ENCODE data around the gene NUBPL. TPM values are rescaled to one million over a fixed set of nuclear protein-coding genes. Genes with fewer than 3 reads are reported as not detected.

The NUBPL gene
- polyA plus RNA-seq, 1 of the 3 experiments (the other 2 are of a cell fraction) = 4.0 TPM

GRCh38 chr14:31886156-31886835 lies 325.1 kb downstream of the NUBPL start:
- H3K27me3 ChIP-seq (ENCODE audit: insufficient read depth) = peaks cover 5% of the 10 kb centered on the region; the same call in 1 of the 2 replicates
- ChIA-PET CTCF (no interaction called here), POLR2A (no interaction called here)
- H3K4me3 ChIP-seq (ENCODE audit: low read depth in 2 of 2, low read length in 1 of 2) = no peak overlapping the region
- peaks cover 0 to 4% of the 10 kb centered on the region in 2 experiments; a peak in 1 of 4 replicates for H3K4me1 ChIP-seq (ENCODE audit: control insufficient read depth in 1 of 2, insufficient read depth in 2 of 2, low read depth in 1 of 2, low read length in 1 of 2)
- no peak overlapping the region for H3K27ac ChIP-seq (ENCODE audit: low read depth in 2 of 2, low read length in 1 of 2)
- no peaks in the 10 kb centered on the region for H3K79me2 ChIP-seq (ENCODE audit: insufficient read depth)
- H3K9ac ChIP-seq = no peak overlapping the region
- no peaks in the 10 kb centered on the region for H4K20me1 ChIP-seq (ENCODE audit: insufficient read depth)
- DNase-seq = no peak
- WGBS (ENCODE audit: low lambda C conversion rate) = 78% methylated on average over 3 of the region's 3 CpGs
- H3K9me3 ChIP-seq = no peaks in the 10 kb centered on the region
- H3K36me3 ChIP-seq (replicated peaks in 1 of 2; ENCODE audit: control insufficient read depth in 1 of 2, insufficient read depth in 2 of 2, low read length in 1 of 2) = no peaks in the 10 kb centered on the region
- TF ChIP-seq ELF1 (IDR thresholded peaks at IDR 0.05) = no peak
- no peak for TF ChIP-seq CTCF (IDR thresholded peaks at IDR 0.05)
- TF ChIP-seq RFX5 (IDR thresholded peaks at IDR 0.05; ENCODE audit: low read length) = no peak
- TF ChIP-seq FOSL2 (IDR thresholded peaks at IDR 0.05; ENCODE audit: borderline replicate concordance, low read depth) = no peak
- no peak for TF ChIP-seq EP300 (IDR thresholded peaks at IDR 0.05; ENCODE audit: borderline replicate concordance in 1 of 2, low read depth in 1 of 2, low read length in 1 of 2)
- TF ChIP-seq MEF2A (IDR thresholded peaks at IDR 0.05; ENCODE audit: borderline replicate concordance, low read depth) = no peak
- TF ChIP-seq, protein P1, sequence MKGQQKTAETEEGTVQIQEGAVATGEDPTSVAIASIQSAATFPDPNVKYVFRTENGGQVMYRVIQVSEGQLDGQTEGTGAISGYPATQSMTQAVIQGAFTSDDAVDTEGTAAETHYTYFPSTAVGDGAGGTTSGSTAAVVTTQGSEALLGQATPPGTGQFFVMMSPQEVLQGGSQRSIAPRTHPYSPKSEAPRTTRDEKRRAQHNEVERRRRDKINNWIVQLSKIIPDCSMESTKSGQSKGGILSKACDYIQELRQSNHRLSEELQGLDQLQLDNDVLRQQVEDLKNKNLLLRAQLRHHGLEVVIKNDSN (IDR thresholded peaks at IDR 0.05; ENCODE audit: borderline replicate concordance, low read depth) = no peak
- TF ChIP-seq ZBTB33 (IDR thresholded peaks at IDR 0.05; ENCODE audit: borderline replicate concordance, low read depth) = no peak
- no peak for TF ChIP-seq FOXM1 (IDR thresholded peaks at IDR 0.05; ENCODE audit: low read depth)
- TF ChIP-seq GATA2 (CRISPR knock-in tag; IDR thresholded peaks at IDR 0.05) = no peak
- TF ChIP-seq NRF1 (IDR thresholded peaks at IDR 0.05; ENCODE audit: low read depth, low read length) = no peak
- TF ChIP-seq JUND (IDR thresholded peaks at IDR 0.05) = no peak
- TF ChIP-seq RXRA (IDR thresholded peaks at IDR 0.05; ENCODE audit: borderline replicate concordance, low read depth) = no peak
- no peak for TF ChIP-seq CHD2 (IDR thresholded peaks at IDR 0.05; ENCODE audit: low read length, partially characterized antibody)
- no peak for TF ChIP-seq POLR2AphosphoS5 (IDR thresholded peaks at IDR 0.05; ENCODE audit: low read depth, low read length)
- TF ChIP-seq EZH2phosphoT487 (IDR thresholded peaks at IDR 0.05; ENCODE audit: borderline replicate concordance, low read depth) = no peak
- no peak for TF ChIP-seq NFIC (IDR thresholded peaks at IDR 0.05; ENCODE audit: borderline replicate concordance)
- no peak for TF ChIP-seq FOXJ3 (CRISPR knock-in tag; IDR thresholded peaks at IDR 0.05)
- no peak for TF ChIP-seq TEAD4 (IDR thresholded peaks at IDR 0.05; ENCODE audit: borderline replicate concordance, insufficient read depth)
- no peak overlapping the region for H3K4me2 ChIP-seq
- H3K9me2 ChIP-seq = no peaks in the 10 kb centered on the region
- H3F3A ChIP-seq (replicated peaks; ENCODE audit: insufficient read depth) = peaks cover 8% of the 10 kb centered on the region
- H2AFZ ChIP-seq (ENCODE audit: low read depth) = no peak overlapping the region
